ENCODE results near the gene DQX1. TPM values are rescaled to one million over a fixed set of nuclear protein-coding genes. Genes with fewer than 3 reads are reported as not detected.

DQX1 gene
- total and polyA plus RNA-seq, 9 of the 15 experiments (the other 6 are each of a cell fraction or from before 2014, with no cell fraction given), result 0.04 to 0.38 (median 0.18) TPM; not detected in 1

DNA sequence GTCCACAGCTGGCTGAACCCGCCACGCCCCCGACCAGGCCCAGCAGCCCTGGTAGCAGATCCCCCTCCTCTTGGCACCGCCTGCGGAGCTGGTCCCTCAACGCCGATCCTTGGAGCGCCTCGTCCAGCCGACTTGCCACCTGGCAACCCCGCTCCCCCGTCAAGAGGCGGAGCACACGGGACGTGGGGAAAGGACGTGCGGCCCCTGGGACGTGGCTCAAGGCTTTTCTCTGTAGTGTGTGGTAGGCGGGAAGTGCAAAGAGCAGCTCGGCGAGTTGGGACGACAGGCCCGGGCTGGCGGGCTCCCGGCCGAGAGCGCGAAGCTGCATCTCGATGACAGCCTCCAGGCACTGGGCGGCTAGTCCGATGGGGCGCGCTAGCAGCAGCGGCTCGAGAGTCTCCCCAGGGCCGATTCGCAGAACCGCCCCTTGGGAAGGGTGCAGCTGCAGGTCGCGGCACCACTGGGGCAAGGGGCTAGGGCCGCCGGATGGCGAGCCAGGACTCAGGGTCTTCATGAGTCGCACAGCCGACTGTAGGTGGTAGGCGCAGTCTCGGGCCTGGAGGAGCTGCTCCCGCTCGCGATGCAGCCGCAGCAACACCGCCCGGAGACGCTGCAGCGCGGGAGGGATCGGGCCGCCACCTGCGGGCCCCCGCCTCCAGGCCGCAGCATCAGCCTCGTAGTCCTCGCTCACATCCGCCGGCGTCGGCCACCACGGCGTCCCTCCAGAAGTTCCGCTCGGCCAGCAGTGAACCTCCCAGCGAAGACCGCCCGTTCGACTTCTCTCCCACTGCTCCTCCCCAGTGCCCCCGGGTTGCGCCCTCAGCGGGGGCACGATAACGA is 43.9 kb downstream of the DQX1 start (continued):
- TF ChIP-seq TEAD1 (CRISPR knock-in tag; IDR thresholded peaks at IDR 0.05) (no peak), TCF7L2 (IDR thresholded peaks at IDR 0.05; ENCODE audit: low read depth, low read length) (no peak), HDAC2 (IDR thresholded peaks at IDR 0.05) (no peak), EP400 (IDR thresholded peaks at IDR 0.05) (no peak), TAF7 (tag; IDR thresholded peaks at IDR 0.05) (no peak), LCOR (CRISPR knock-in tag; IDR thresholded peaks at IDR 0.05) (no peak), MTA1 (IDR thresholded peaks at IDR 0.05; ENCODE audit: borderline replicate concordance) (no peak), ZBTB33 (CRISPR knock-in tag; IDR thresholded peaks at IDR 0.05) (no peak), E2F8 (IDR thresholded peaks at IDR 0.05; ENCODE audit: low read depth, partially characterized antibody) (no peak), ZNF274 (IDR thresholded peaks at IDR 0.05; ENCODE audit: borderline replicate concordance, low read depth, low read length) (no peak), ARID4B (CRISPR knock-in tag; IDR thresholded peaks at IDR 0.05) (no peak), TRIM28 (IDR thresholded peaks at IDR 0.05) (no peak)
- TF ChIP-seq, protein P1, sequence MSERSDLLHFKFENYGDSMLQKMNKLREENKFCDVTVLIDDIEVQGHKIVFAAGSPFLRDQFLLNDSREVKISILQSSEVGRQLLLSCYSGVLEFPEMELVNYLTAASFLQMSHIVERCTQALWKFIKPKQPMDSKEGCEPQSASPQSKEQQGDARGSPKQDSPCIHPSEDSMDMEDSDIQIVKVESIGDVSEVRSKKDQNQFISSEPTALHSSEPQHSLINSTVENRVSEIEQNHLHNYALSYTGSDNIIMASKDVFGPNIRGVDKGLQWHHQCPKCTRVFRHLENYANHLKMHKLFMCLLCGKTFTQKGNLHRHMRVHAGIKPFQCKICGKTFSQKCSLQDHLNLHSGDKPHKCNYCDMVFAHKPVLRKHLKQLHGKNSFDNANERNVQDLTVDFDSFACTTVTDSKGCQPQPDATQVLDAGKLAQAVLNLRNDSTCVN (CRISPR knock-in tag; IDR thresholded peaks at IDR 0.05), result no peak
- TF ChIP-seq, protein P2, sequence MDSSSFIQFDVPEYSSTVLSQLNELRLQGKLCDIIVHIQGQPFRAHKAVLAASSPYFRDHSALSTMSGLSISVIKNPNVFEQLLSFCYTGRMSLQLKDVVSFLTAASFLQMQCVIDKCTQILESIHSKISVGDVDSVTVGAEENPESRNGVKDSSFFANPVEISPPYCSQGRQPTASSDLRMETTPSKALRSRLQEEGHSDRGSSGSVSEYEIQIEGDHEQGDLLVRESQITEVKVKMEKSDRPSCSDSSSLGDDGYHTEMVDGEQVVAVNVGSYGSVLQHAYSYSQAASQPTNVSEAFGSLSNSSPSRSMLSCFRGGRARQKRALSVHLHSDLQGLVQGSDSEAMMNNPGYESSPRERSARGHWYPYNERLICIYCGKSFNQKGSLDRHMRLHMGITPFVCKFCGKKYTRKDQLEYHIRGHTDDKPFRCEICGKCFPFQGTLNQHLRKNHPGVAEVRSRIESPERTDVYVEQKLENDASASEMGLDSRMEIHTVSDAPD (CRISPR knock-in tag; IDR thresholded peaks at IDR 0.05), result no peak

All from K562 (cell line).